ENCODE results near the gene THBS2. TPM values are rescaled to one million over a fixed set of nuclear protein-coding genes. Genes with fewer than 3 reads are reported as not detected.

Gene THBS2
- total and polyA plus RNA-seq, 2 of the 8 experiments (the other 6 are each of a cell fraction or from before 2014, with no cell fraction given): 11.0 to 22.5 TPM

- ChIA-PET POLR2A (ENCODE audit: partially characterized antibody) (no interaction called here), CTCF (ENCODE audit: partially characterized antibody) (interaction anchor here (1.1 kb wide), 1 partner anchor 269 kb away, joined by 3 read pairs; no protein-coding TSS in a partner anchor)
- no peak overlapping the region for H4K5ac ChIP-seq (ENCODE audit: insufficient read length, low read depth, low read length)
- WGBS, 2 experiments (ENCODE audit: extremely low coverage in 1 of 2, insufficient coverage in 1 of 2, insufficient read length in 1 of 2, insufficient replicate concordance in 2 of 2, low coverage in 1 of 2, low lambda C conversion rate in 2 of 2, missing lambda C conversion rate in 1 of 2): 85% methylated on average over 5 of the region's 5 CpGs; no CpG with 5 or more reads in 1 of the 2 experiments
- FAIRE-seq (no peak), DNase-seq (ENCODE audit: low read depth in 1 of 2, low spot score in 2 of 2) (no peak)
- H3K23me2 ChIP-seq (ENCODE audit: low read depth, low read length): no peaks in the 10 kb centered on the region
- H4K20me1 ChIP-seq (replicated peaks in 1 of 2; ENCODE audit: control insufficient read depth in 1 of 2, insufficient read depth in 2 of 2, low read length in 2 of 2): no peaks in the 10 kb centered on the region
- peaks cover 0 to 3% (median 2%) of the 10 kb centered on the region in 4 experiments; a peak in 3 of 7 replicates for H3K4me1 ChIP-seq (replicated peaks in 1 of 4; ENCODE audit: control insufficient read depth in 3 of 4, insufficient read depth in 4 of 4, low read length in 3 of 4)
- H2BK12ac ChIP-seq (ENCODE audit: low read depth, low read length): no peak overlapping the region
- H3K4ac ChIP-seq (replicated peaks; ENCODE audit: insufficient read length, low read depth, low read length): no peak overlapping the region
- no peaks in the 10 kb centered on the region for H3K9me3 ChIP-seq (ENCODE audit: insufficient read depth in 2 of 2, low read depth in 1 of 2, low read length in 1 of 2)
- no peaks in the 10 kb centered on the region for H3K27me3 ChIP-seq (replicated peaks in 1 of 4; ENCODE audit: control insufficient read depth in 3 of 4, extremely low read depth in 1 of 4, insufficient read depth in 3 of 4, low read length in 3 of 4)
- H3K14ac ChIP-seq (ENCODE audit: insufficient read length): no peak overlapping the region
- no peak overlapping the region for H3K56ac ChIP-seq (replicated peaks; ENCODE audit: insufficient read length, low read depth, low read length)
- no peak overlapping the region for H2BK120ac ChIP-seq (replicated peaks; ENCODE audit: low read depth, low read length)
- no peak overlapping the region for H3K18ac ChIP-seq (ENCODE audit: extremely low read depth, low read length)
- H2BK5ac ChIP-seq (ENCODE audit: low read depth, low read length): no peak overlapping the region
- H2BK15ac ChIP-seq (ENCODE audit: low read length): no peak overlapping the region
- H3K36me3 ChIP-seq (ENCODE audit: control insufficient read depth in 2 of 4, insufficient read depth in 4 of 4, low read length in 3 of 4): no peaks in the 10 kb centered on the region
- TF ChIP-seq RXRA (IDR thresholded peaks at IDR 0.05; ENCODE audit: insufficient read depth, low read depth, low read length): no peak
- no peak overlapping the region for H4K91ac ChIP-seq (replicated peaks; ENCODE audit: insufficient read length, low read length)
- H3K23ac ChIP-seq (ENCODE audit: insufficient read length): no peak overlapping the region
- H2AFZ ChIP-seq (ENCODE audit: low read length): no peak overlapping the region
- H3K4me3 ChIP-seq (ENCODE audit: extremely low read depth in 1 of 4, insufficient read depth in 2 of 4, low read depth in 3 of 4, low read length in 4 of 4): no peak overlapping the region
- H4K8ac ChIP-seq (ENCODE audit: extremely low read depth, insufficient read depth, low read length): no peak overlapping the region
- no peak overlapping the region for H3K27ac ChIP-seq (ENCODE audit: low read depth, low read length)
- no peak overlapping the region for H3K4me2 ChIP-seq (ENCODE audit: insufficient read depth in 1 of 2, low read depth in 2 of 2, low read length in 2 of 2)
- H2AK5ac ChIP-seq (ENCODE audit: low read depth, low read length): no peak overlapping the region
- H3K79me2 ChIP-seq (ENCODE audit: control insufficient read depth in 1 of 2, insufficient read depth in 2 of 2, low read length in 2 of 2): no peaks in the 10 kb centered on the region
- no peaks in the 10 kb centered on the region for H3K79me1 ChIP-seq (ENCODE audit: low read depth, low read length)
- no peak overlapping the region for H2BK20ac ChIP-seq (ENCODE audit: low read length)
- H3K9ac ChIP-seq (replicated peaks in 1 of 4; ENCODE audit: extremely low read depth in 1 of 4, low read depth in 3 of 4, low read length in 3 of 4): no peak overlapping the region
These were observed 35.6 kb upstream of the THBS2 start for GRCh38 chr6:169289257-169289618.

Measured in H1 (cell line).